GM12801 (cell line): ENCODE measurements around the gene RFNG.

Source experiments
- CTCF ChIP-seq: IDR thresholded peaks from one replicate; pipeline ENCODE4 v1.5.1; 2011; ENCODE audit warnings: control low read depth; ENCODE audit not compliant: insufficient read length; ENCODE audit errors: extremely low read depth

The RFNG gene

GRCh38 chr17:82056729-82057621 is 5.4 kb upstream of the RFNG start:
- no peak for TF ChIP-seq CTCF

- no peak for TF ChIP-seq CTCF
Measured at GRCh38 chr17:82055965-82056728, 4.5 kb upstream of the RFNG start.

GRCh38 chr17:82055023-82055964 is 3.7 kb upstream of the RFNG start:
- no peak for TF ChIP-seq CTCF

- TF ChIP-seq CTCF: no peak
Measured at GRCh38 chr17:82054351-82055022, 2.9 kb upstream of the RFNG start.

GRCh38 chr17:82053556-82054263 is 2.1 kb upstream of the RFNG start:
- TF ChIP-seq CTCF: no peak

- no peak for TF ChIP-seq CTCF
Measured at GRCh38 chr17:82053130-82053529, 1.5 kb upstream of the RFNG start.
